GM12891 (cell line): Measurements from ENCODE around the gene APOA4.

Source experiments
- POLR2A ChIP-seq: IDR thresholded peaks from 2 replicates; pipeline ENCODE4 v1.6.1; 2011; ENCODE audit warnings: low read depth, low read length, control low read depth
- POLR2AphosphoS5 ChIP-seq: IDR thresholded peaks from 2 replicates; pipeline ENCODE4 v1.6.1; 2011; ENCODE audit warnings: low read depth, low read length, control low read depth
- SPI1 ChIP-seq: IDR thresholded peaks from 2 replicates; pipeline ENCODE4 v1.6.1; 2011; ENCODE audit warnings: low read depth, low read length, control low read depth
- TAF1 ChIP-seq: IDR thresholded peaks from 2 replicates; pipeline ENCODE4 v1.6.1; 2011; ENCODE audit warnings: low read depth, low read length, control low read depth

GRCh38 chr11:116838321-116839084 lies 15.4 kb upstream of the APOA4 start:
- TF ChIP-seq POLR2A (no peak), POLR2AphosphoS5 (no peak), SPI1 (no peak), TAF1 (no peak)
